GM12878 (cell line): ENCODE measurements around the gene AUNIP. TPM values are rescaled to one million over a fixed set of nuclear protein-coding genes. Genes with fewer than 3 reads are reported as not detected.

Source experiments
- BCL11A ChIP-seq: IDR thresholded peaks from 2 replicates; pipeline ENCODE4 v1.6.1; 2011; ENCODE audit warnings: low read depth, low read length
- CBX5 ChIP-seq: sonication (generic); IDR thresholded peaks from 2 replicates; pipeline ENCODE4 v1.6.1; 2016; ENCODE audit warnings: low read depth, moderate library complexity, mild to moderate bottlenecking, inconsistent platforms
- CREM ChIP-seq: IDR thresholded peaks from 2 replicates; pipeline ENCODE4 v1.6.1; 2014; ENCODE audit warnings: antibody characterized with exemption, low read depth
- KLF5 ChIP-seq: fragments of 450-650 bp; IDR thresholded peaks from 2 replicates; pipeline ENCODE4 v1.6.1; 2014; ENCODE audit warnings: mild to moderate bottlenecking; ENCODE audit not compliant: partially characterized antibody
- NFXL1 ChIP-seq: fragments of 450-650 bp; IDR thresholded peaks from 2 replicates; pipeline ENCODE4 v1.6.1; 2017; ENCODE audit warnings: antibody characterized with exemption, mild to moderate bottlenecking, borderline replicate concordance
- PAX8 ChIP-seq: fragments of 450-650 bp; IDR thresholded peaks from 2 replicates; pipeline ENCODE4 v1.6.1; 2017; ENCODE audit warnings: mild to moderate bottlenecking, moderate library complexity
- ZNF217 ChIP-seq: fragments of 450-650 bp; IDR thresholded peaks from 2 replicates; pipeline ENCODE4 v1.6.1; 2017; ENCODE audit warnings: antibody characterized with exemption, mild to moderate bottlenecking
- polyA plus RNA-seq, 11 experiments: library from polyadenylated mRNA; depleted of rRNA in 4 of 11; unstranded in 6 of 11; stranded (reverse) in 5 of 11; fragments of >200 nt; fragmentation: Nextera tagmentation in 4 of 11; fragmentation: Illumina TruSeq in 1 of 11; extraction: Ambion mirVana in 4 of 11; extraction: Trizol in 1 of 11; gene quantifications; 1 replicate in 1 of 11; 2 replicates in 10 of 11; pipeline versions ENCODE4 v1.2.1 to v1.2.3, GENCODE V29; 2011 to 2016; ENCODE audit warnings: inconsistent platforms in 2 of 11, missing spikeins in 2 of 11, low read depth in 1 of 11
- total RNA-seq, 4 experiments: library from RNA; depleted of rRNA in 3 of 4; stranded (reverse); fragments of >200 nt in 3 of 4; fragmentation: Illumina TruSeq in 1 of 4; extraction: Trizol in 1 of 4; gene quantifications; 2 replicates each; pipeline versions ENCODE4 v1.2.1 to v1.2.3, GENCODE V29; 2013 to 2021
- TF ChIP-seq, protein P1 (sequence below): fragments of 450-650 bp; IDR thresholded peaks from 2 replicates; pipeline ENCODE4 v1.6.1; 2017; ENCODE audit warnings: mild to moderate bottlenecking
- TF ChIP-seq, protein P2 (sequence below): IDR thresholded peaks from 2 replicates; pipeline ENCODE4 v1.6.1; 2012; ENCODE audit warnings: improper control_type of control experiment, low read depth, low read length; ENCODE audit not compliant: insufficient replicate concordance
- TF ChIP-seq, protein P3 (sequence below): fragments of 450-650 bp; IDR thresholded peaks from 2 replicates; pipeline ENCODE4 v1.6.1; 2016; ENCODE audit warnings: mild to moderate bottlenecking
- TF ChIP-seq, protein P4 (sequence below): fragments of 150-350 bp; IDR thresholded peaks from 2 replicates; pipeline ENCODE4 v1.6.1; 2016; ENCODE audit warnings: low read depth, low read length
- TF ChIP-seq, protein P5 (sequence below): IDR thresholded peaks from 2 replicates; pipeline ENCODE4 v1.6.1; 2012; ENCODE audit warnings: low read depth, low read length, improper control_type of control experiment

The AUNIP gene
- total and polyA plus RNA-seq, 10 of the 15 experiments (the other 5 are each of a cell fraction or from before 2014, with no cell fraction given) = 3.9 to 20.0 (median 12.7) TPM

DNA sequence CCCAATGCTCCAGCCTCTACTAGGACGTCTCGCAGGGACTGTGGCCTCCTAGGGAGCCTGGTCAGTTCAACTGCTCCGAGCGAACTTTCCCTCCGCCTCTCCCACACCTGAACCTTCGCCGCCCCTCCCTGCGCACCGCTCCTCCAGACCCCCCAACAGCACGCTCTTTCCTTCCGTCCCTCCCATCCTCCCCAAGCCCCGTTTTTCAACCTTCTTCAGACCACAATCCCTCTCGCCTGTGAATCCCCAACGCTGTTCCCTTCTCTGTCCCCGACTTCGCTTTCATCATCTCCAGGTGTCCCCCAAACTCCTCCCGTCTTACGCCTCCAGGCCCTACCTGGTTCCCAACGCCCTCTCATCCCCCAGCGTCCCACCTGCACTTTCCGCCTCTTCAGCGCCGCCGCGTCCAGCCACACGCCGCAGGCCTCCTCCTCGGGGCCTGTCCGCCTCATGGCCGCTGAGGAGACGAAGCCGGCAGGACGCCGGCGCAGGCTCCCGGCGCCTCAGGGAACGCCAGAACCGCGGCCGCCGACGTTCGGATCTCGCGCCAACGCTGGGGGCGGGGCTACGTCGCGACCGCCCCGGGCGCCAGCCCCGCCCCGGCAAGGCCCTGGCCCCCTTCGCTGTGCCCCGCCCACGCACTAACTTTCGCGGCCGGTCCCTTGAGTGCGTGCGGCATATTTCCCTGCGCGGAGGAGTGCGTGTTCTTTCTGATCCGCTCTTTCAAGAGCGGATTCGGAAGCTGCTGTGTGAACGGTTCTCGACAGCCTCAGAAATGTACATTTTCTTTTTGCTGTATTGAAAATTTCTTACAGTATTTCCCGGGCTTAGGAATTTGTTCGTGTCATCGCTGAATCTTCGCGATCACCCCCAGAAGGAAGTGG is at the start of gene AUNIP (continued):
- TF ChIP-seq, protein P1, sequence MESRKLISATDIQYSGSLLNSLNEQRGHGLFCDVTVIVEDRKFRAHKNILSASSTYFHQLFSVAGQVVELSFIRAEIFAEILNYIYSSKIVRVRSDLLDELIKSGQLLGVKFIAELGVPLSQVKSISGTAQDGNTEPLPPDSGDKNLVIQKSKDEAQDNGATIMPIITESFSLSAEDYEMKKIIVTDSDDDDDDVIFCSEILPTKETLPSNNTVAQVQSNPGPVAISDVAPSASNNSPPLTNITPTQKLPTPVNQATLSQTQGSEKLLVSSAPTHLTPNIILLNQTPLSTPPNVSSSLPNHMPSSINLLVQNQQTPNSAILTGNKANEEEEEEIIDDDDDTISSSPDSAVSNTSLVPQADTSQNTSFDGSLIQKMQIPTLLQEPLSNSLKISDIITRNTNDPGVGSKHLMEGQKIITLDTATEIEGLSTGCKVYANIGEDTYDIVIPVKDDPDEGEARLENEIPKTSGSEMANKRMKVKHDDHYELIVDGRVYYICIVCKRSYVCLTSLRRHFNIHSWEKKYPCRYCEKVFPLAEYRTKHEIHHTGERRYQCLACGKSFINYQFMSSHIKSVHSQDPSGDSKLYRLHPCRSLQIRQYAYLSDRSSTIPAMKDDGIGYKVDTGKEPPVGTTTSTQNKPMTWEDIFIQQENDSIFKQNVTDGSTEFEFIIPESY = no peak
- TF ChIP-seq, protein P2, sequence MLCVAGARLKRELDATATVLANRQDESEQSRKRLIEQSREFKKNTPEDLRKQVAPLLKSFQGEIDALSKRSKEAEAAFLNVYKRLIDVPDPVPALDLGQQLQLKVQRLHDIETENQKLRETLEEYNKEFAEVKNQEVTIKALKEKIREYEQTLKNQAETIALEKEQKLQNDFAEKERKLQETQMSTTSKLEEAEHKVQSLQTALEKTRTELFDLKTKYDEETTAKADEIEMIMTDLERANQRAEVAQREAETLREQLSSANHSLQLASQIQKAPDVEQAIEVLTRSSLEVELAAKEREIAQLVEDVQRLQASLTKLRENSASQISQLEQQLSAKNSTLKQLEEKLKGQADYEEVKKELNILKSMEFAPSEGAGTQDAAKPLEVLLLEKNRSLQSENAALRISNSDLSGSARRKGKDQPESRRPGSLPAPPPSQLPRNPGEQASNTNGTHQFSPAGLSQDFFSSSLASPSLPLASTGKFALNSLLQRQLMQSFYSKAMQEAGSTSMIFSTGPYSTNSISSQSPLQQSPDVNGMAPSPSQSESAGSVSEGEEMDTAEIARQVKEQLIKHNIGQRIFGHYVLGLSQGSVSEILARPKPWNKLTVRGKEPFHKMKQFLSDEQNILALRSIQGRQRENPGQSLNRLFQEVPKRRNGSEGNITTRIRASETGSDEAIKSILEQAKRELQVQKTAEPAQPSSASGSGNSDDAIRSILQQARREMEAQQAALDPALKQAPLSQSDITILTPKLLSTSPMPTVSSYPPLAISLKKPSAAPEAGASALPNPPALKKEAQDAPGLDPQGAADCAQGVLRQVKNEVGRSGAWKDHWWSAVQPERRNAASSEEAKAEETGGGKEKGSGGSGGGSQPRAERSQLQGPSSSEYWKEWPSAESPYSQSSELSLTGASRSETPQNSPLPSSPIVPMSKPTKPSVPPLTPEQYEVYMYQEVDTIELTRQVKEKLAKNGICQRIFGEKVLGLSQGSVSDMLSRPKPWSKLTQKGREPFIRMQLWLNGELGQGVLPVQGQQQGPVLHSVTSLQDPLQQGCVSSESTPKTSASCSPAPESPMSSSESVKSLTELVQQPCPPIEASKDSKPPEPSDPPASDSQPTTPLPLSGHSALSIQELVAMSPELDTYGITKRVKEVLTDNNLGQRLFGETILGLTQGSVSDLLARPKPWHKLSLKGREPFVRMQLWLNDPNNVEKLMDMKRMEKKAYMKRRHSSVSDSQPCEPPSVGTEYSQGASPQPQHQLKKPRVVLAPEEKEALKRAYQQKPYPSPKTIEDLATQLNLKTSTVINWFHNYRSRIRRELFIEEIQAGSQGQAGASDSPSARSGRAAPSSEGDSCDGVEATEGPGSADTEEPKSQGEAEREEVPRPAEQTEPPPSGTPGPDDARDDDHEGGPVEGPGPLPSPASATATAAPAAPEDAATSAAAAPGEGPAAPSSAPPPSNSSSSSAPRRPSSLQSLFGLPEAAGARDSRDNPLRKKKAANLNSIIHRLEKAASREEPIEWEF = no peak
- TF ChIP-seq, protein P3, sequence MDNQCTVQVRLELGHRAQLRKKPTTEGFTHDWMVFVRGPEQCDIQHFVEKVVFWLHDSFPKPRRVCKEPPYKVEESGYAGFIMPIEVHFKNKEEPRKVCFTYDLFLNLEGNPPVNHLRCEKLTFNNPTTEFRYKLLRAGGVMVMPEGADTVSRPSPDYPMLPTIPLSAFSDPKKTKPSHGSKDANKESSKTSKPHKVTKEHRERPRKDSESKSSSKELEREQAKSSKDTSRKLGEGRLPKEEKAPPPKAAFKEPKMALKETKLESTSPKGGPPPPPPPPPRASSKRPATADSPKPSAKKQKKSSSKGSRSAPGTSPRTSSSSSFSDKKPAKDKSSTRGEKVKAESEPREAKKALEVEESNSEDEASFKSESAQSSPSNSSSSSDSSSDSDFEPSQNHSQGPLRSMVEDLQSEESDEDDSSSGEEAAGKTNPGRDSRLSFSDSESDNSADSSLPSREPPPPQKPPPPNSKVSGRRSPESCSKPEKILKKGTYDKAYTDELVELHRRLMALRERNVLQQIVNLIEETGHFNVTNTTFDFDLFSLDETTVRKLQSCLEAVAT = no peak
- no peak for TF ChIP-seq CBX5
- TF ChIP-seq, protein P4, sequence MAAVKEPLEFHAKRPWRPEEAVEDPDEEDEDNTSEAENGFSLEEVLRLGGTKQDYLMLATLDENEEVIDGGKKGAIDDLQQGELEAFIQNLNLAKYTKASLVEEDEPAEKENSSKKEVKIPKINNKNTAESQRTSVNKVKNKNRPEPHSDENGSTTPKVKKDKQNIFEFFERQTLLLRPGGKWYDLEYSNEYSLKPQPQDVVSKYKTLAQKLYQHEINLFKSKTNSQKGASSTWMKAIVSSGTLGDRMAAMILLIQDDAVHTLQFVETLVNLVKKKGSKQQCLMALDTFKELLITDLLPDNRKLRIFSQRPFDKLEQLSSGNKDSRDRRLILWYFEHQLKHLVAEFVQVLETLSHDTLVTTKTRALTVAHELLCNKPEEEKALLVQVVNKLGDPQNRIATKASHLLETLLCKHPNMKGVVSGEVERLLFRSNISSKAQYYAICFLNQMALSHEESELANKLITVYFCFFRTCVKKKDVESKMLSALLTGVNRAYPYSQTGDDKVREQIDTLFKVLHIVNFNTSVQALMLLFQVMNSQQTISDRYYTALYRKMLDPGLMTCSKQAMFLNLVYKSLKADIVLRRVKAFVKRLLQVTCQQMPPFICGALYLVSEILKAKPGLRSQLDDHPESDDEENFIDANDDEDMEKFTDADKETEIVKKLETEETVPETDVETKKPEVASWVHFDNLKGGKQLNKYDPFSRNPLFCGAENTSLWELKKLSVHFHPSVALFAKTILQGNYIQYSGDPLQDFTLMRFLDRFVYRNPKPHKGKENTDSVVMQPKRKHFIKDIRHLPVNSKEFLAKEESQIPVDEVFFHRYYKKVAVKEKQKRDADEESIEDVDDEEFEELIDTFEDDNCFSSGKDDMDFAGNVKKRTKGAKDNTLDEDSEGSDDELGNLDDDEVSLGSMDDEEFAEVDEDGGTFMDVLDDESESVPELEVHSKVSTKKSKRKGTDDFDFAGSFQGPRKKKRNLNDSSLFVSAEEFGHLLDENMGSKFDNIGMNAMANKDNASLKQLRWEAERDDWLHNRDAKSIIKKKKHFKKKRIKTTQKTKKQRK = no peak
- no peak for TF ChIP-seq ZNF217
- no peak for TF ChIP-seq BCL11A
- no peak for TF ChIP-seq NFXL1
- TF ChIP-seq CREM = peak; percentile 58; the same call in 1 of the 2 replicates
- TF ChIP-seq, protein P5, sequence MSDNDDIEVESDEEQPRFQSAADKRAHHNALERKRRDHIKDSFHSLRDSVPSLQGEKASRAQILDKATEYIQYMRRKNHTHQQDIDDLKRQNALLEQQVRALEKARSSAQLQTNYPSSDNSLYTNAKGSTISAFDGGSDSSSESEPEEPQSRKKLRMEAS = no peak; the same call in 1 of the 2 replicates
- peak; percentile 77 for TF ChIP-seq KLF5
- TF ChIP-seq PAX8 = no peak
